ENCODE measurements around the gene FAM210A. TPM values are rescaled to one million over a fixed set of nuclear protein-coding genes. Genes with fewer than 3 reads are reported as not detected.

FAM210A gene
- total and polyA plus RNA-seq, 2 experiments from 2014 or later = 17.2 to 17.9 TPM

DNA sequence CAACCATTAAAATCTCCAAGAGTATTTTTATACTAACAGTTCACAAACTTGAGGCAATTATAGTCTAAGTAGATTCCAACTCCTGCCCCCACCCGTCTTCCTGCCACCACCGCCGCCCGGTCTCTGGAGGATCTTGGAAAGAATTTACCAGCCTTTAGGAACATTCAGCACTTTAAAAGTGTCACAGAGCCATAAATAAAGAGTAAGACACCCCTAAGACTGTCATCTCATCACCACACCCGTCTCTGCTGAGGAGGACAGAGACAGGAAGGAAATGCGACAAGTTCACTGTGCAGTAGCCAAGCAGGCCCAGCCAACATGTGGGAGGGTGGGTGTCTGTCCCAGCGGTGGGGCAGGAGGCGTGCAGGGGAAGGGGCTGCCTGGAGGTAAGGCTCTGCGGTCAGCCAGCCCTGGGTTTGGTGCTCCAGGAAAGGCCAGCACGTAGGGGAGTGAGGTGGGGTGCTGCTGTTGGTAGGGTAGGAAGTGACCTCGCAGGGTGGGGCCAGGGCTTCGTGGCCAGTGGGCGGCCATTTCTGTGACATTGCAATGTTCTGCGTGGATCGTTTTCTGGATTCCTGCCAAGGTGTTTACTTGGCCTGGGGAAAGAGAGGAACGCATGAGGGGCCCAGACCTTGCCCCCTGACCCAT is 111.6 kb downstream of the FAM210A start (continued):
- TF ChIP-seq, protein P1, sequence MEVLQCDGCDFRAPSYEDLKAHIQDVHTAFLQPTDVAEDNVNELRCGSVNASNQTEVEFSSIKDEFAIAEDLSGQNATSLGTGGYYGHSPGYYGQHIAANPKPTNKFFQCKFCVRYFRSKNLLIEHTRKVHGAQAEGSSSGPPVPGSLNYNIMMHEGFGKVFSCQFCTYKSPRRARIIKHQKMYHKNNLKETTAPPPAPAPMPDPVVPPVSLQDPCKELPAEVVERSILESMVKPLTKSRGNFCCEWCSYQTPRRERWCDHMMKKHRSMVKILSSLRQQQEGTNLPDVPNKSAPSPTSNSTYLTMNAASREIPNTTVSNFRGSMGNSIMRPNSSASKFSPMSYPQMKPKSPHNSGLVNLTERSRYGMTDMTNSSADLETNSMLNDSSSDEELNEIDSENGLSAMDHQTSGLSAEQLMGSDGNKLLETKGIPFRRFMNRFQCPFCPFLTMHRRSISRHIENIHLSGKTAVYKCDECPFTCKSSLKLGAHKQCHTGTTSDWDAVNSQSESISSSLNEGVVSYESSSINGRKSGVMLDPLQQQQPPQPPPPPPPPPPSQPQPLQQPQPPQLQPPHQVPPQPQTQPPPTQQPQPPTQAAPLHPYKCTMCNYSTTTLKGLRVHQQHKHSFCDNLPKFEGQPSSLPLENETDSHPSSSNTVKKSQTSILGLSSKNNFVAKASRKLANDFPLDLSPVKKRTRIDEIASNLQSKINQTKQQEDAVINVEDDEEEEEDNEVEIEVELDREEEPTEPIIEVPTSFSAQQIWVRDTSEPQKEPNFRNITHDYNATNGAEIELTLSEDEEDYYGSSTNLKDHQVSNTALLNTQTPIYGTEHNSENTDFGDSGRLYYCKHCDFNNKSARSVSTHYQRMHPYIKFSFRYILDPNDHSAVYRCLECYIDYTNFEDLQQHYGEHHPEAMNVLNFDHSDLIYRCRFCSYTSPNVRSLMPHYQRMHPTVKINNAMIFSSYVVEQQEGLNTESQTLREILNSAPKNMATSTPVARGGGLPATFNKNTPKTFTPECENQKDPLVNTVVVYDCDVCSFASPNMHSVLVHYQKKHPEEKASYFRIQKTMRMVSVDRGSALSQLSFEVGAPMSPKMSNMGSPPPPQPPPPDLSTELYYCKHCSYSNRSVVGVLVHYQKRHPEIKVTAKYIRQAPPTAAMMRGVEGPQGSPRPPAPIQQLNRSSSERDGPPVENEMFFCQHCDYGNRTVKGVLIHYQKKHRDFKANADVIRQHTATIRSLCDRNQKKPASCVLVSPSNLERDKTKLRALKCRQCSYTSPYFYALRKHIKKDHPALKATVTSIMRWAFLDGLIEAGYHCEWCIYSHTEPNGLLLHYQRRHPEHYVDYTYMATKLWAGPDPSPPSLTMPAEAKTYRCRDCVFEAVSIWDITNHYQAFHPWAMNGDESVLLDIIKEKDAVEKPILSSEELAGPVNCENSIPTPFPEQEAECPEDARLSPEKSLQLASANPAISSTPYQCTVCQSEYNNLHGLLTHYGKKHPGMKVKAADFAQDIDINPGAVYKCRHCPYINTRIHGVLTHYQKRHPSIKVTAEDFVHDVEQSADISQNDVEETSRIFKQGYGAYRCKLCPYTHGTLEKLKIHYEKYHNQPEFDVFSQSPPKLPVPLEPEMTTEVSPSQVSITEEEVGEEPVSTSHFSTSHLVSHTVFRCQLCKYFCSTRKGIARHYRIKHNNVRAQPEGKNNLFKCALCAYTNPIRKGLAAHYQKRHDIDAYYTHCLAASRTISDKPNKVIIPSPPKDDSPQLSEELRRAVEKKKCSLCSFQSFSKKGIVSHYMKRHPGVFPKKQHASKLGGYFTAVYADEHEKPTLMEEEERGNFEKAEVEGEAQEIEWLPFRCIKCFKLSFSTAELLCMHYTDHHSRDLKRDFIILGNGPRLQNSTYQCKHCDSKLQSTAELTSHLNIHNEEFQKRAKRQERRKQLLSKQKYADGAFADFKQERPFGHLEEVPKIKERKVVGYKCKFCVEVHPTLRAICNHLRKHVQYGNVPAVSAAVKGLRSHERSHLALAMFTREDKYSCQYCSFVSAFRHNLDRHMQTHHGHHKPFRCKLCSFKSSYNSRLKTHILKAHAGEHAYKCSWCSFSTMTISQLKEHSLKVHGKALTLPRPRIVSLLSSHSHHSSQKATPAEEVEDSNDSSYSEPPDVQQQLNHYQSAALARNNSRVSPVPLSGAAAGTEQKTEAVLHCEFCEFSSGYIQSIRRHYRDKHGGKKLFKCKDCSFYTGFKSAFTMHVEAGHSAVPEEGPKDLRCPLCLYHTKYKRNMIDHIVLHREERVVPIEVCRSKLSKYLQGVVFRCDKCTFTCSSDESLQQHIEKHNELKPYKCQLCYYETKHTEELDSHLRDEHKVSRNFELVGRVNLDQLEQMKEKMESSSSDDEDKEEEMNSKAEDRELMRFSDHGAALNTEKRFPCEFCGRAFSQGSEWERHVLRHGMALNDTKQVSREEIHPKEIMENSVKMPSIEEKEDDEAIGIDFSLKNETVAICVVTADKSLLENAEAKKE (CRISPR knock-in tag; IDR thresholded peaks at IDR 0.05) = no peak
- TF ChIP-seq CREB1 (CRISPR knock-in tag; IDR thresholded peaks at IDR 0.05; ENCODE audit: low read depth) (no peak), STAT1 (IDR thresholded peaks at IDR 0.05; ENCODE audit: unreplicated experiment) (no peak), POLR2AphosphoS5 (IDR thresholded peaks at IDR 0.05; ENCODE audit: low read depth) (no peak), ZNF331 (CRISPR knock-in tag; IDR thresholded peaks at IDR 0.05; ENCODE audit: low read depth) (no peak), NANOG (IDR thresholded peaks at IDR 0.05; ENCODE audit: borderline replicate concordance) (no peak)

DNA sequence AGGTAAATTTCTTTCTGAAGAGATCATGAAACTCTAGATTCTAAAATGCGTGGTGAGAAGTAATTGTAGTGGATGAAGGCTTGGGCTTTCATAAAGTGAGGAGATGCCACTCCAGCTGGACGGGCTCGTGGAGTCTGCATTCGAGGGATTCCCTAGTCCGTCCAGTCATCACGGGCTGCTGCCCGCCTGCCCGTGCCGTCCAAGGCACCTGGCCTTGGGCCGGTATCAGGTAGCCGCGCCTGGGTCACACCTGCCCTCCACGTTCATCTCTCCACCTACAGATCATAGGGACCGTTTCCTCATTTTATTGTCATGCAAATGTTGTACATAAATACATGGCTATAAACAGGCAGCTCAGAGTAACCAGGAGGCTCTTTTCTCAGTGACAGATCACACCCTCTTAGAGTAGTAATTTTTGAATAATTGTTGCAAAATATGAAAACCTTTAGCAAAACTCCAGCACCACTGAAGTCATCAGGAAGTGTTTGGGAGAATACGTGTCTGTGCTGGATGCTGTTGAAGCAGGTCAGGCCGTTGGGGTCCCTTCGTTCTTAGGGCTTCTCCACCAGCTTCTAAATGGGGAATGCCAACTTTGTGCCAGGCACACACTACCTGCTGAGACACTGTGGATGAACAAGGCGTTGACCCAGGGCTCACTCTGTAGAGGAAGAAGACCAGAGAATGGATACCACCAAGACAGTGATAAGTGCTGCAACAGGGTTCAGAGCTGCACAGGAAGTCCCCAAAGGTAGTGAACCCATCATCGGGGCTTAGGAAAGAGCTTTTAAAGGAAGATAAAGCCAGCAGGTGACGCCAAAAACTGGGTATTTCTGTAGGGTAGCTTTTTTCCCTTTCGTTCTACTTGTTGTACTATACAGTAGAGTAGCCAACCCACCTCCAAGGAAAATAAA is 112.5 kb downstream of the FAM210A start:
- H3K4me1 ChIP-seq (ENCODE audit: insufficient read depth) = peaks cover 11% of the 10 kb centered on the region
- ATAC-seq = no peak
- DNase-seq (ENCODE audit: low spot score) = no peak
- TF ChIP-seq EZH2 (IDR thresholded peaks at IDR 0.05; ENCODE audit: low read depth, unreplicated experiment) = no peak
- TF ChIP-seq ZNF331 (CRISPR knock-in tag; IDR thresholded peaks at IDR 0.05; ENCODE audit: low read depth) = no peak
- TF ChIP-seq EZH2phosphoT487 (IDR thresholded peaks at IDR 0.05; ENCODE audit: unreplicated experiment) = no peak
- TF ChIP-seq ZNF114 (CRISPR knock-in tag; IDR thresholded peaks at IDR 0.05) = no peak
- TF ChIP-seq JUNB (IDR thresholded peaks at IDR 0.05; ENCODE audit: unreplicated experiment) = no peak
- TF ChIP-seq, protein P2, sequence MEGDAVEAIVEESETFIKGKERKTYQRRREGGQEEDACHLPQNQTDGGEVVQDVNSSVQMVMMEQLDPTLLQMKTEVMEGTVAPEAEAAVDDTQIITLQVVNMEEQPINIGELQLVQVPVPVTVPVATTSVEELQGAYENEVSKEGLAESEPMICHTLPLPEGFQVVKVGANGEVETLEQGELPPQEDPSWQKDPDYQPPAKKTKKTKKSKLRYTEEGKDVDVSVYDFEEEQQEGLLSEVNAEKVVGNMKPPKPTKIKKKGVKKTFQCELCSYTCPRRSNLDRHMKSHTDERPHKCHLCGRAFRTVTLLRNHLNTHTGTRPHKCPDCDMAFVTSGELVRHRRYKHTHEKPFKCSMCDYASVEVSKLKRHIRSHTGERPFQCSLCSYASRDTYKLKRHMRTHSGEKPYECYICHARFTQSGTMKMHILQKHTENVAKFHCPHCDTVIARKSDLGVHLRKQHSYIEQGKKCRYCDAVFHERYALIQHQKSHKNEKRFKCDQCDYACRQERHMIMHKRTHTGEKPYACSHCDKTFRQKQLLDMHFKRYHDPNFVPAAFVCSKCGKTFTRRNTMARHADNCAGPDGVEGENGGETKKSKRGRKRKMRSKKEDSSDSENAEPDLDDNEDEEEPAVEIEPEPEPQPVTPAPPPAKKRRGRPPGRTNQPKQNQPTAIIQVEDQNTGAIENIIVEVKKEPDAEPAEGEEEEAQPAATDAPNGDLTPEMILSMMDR (conservative IDR thresholded peaks at IDR 0.05; ENCODE audit: low read depth in 2 of 2) = no peak
- no peak for TF ChIP-seq CREB1 (CRISPR knock-in tag; IDR thresholded peaks at IDR 0.05; ENCODE audit: low read depth)
- TF ChIP-seq, protein P3, sequence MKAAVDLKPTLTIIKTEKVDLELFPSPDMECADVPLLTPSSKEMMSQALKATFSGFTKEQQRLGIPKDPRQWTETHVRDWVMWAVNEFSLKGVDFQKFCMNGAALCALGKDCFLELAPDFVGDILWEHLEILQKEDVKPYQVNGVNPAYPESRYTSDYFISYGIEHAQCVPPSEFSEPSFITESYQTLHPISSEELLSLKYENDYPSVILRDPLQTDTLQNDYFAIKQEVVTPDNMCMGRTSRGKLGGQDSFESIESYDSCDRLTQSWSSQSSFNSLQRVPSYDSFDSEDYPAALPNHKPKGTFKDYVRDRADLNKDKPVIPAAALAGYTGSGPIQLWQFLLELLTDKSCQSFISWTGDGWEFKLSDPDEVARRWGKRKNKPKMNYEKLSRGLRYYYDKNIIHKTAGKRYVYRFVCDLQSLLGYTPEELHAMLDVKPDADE (IDR thresholded peaks at IDR 0.05) = no peak

More for the DNA sequence above, 112.5 kb downstream of the FAM210A start:
- H3K9me2 ChIP-seq (ENCODE audit: insufficient read depth) = no peaks in the 10 kb centered on the region
- H3K4me2 ChIP-seq = no peak overlapping the region
- no peak overlapping the region for H3K4me3 ChIP-seq
- peaks cover 17% of the 10 kb centered on the region for H3K4me1 Mint-ChIP-seq
- H3K36me3 ChIP-seq (ENCODE audit: insufficient read depth) = no peaks in the 10 kb centered on the region
- H3K27ac ChIP-seq (ENCODE audit: low read depth) = no peak overlapping the region
- no peaks in the 10 kb centered on the region for H4K20me1 ChIP-seq (replicated peaks; ENCODE audit: insufficient read depth)
- no peaks in the 10 kb centered on the region for H3K79me2 ChIP-seq (replicated peaks; ENCODE audit: insufficient read depth)
- H3K27me3 Mint-ChIP-seq (ENCODE audit: insufficient read depth, low read depth, poor library complexity) = peaks cover 32% of the 10 kb centered on the region
- no peak overlapping the region for H3K27ac Mint-ChIP-seq
- H3K27me3 ChIP-seq (ENCODE audit: insufficient read depth) = no peaks in the 10 kb centered on the region; the same call in 1 of the 2 replicates
- H2AFZ ChIP-seq = no peak overlapping the region
- H3K36me3 Mint-ChIP-seq (ENCODE audit: low read depth) = no peaks in the 10 kb centered on the region
- H3K4me3 Mint-ChIP-seq = no peak overlapping the region
- no peaks in the 10 kb centered on the region for H3F3A ChIP-seq (replicated peaks; ENCODE audit: low read depth)
- H3K9me3 Mint-ChIP-seq = no peaks in the 10 kb centered on the region

All from GM23338 (cell line).